Non-pigmented ciliary epithelial cell (primary cell): ENCODE data around the gene SOSTDC1.
"Not testable (repeated sequence)": the region's sequence is repeated elsewhere in the genome, so short reads cannot be mapped to it uniquely, and the experiment has no call there.

Experiments
- DNase-seq: peaks from one replicate; pipeline ENCODE4 v3.0.0-alpha.2; 2010; ENCODE audit warnings: low read depth

The SOSTDC1 gene

GRCh38 chr7:16462431-16462889, 3.1 kb downstream of the SOSTDC1 start:
- no peak for DNase-seq

GRCh38 chr7:16460789-16461493, 4.6 kb downstream of the SOSTDC1 start:
- no peak for DNase-seq

GRCh38 chr7:16456303-16456702, 9.2 kb downstream of the SOSTDC1 start:
- not testable (repeated sequence) for DNase-seq

GRCh38 chr7:16455591-16455990, 9.9 kb downstream of the SOSTDC1 start:
- DNase-seq, result no peak

- DNase-seq, result no peak
Observed at GRCh38 chr7:16450366-16450765, 15.2 kb downstream of the SOSTDC1 start.

GRCh38 chr7:16447876-16448275, 17.7 kb downstream of the SOSTDC1 start:
- no peak for DNase-seq

GRCh38 chr7:16446508-16446907, 19.0 kb downstream of the SOSTDC1 start:
- DNase-seq, result no peak

GRCh38 chr7:16443871-16444270, 21.7 kb downstream of the SOSTDC1 start:
- not testable (repeated sequence) for DNase-seq

GRCh38 chr7:16438988-16439387, 26.6 kb downstream of the SOSTDC1 start:
- no peak for DNase-seq

- no peak for DNase-seq
Observed at GRCh38 chr7:16436306-16436705, 29.2 kb downstream of the SOSTDC1 start.

- DNase-seq, result no peak
Observed at GRCh38 chr7:16433568-16434122, 31.9 kb downstream of the SOSTDC1 start.

- DNase-seq, result no peak
Observed at GRCh38 chr7:16432425-16432731, 33.2 kb downstream of the SOSTDC1 start.

GRCh38 chr7:16431646-16432424, 33.7 kb downstream of the SOSTDC1 start:
- no peak for DNase-seq

GRCh38 chr7:16430133-16430532, 35.4 kb downstream of the SOSTDC1 start:
- no peak for DNase-seq

- DNase-seq, result peak; percentile 65
Observed at GRCh38 chr7:16428672-16429071, 36.9 kb downstream of the SOSTDC1 start.

- no peak for DNase-seq
Observed at GRCh38 chr7:16428182-16428581, 37.4 kb downstream of the SOSTDC1 start.

GRCh38 chr7:16423761-16424160, 41.8 kb downstream of the SOSTDC1 start:
- no peak for DNase-seq

GRCh38 chr7:16422917-16423316, 42.6 kb downstream of the SOSTDC1 start:
- DNase-seq, result no peak

- no peak for DNase-seq
Observed at GRCh38 chr7:16422103-16422435, 43.5 kb downstream of the SOSTDC1 start.

- no peak for DNase-seq
Observed at GRCh38 chr7:16421333-16422102, 44.0 kb downstream of the SOSTDC1 start, which contains the start of gene CRPPA. Gene CRPPA, minus strand, starts transcription at chr7:16421538. Its CDS starts 216 bp downstream, at chr7:16421322.

- peak; percentile 66 for DNase-seq
Observed at GRCh38 chr7:16420649-16421332, 44.7 kb downstream of the SOSTDC1 start.

- no peak for DNase-seq
Observed at GRCh38 chr7:16420329-16420648, 45.2 kb downstream of the SOSTDC1 start.
